Measurements from ENCODE around the gene TUBGCP3. TPM values are rescaled to one million over a fixed set of nuclear protein-coding genes. Genes with fewer than 3 reads are reported as not detected.

TUBGCP3 gene
- total and polyA plus RNA-seq, 2 donors from 2014 or later = 9.1 to 33.2 TPM

GRCh38 chr13:112562786-112563383 lies 25.1 kb downstream of the TUBGCP3 start:
- no peak overlapping the region for H3K4me3 ChIP-seq (ENCODE audit: low read length in 3 of 3)
- DNase-seq (peak in 1 of 5 donors; percentile 15), FAIRE-seq (no peak)
- no peaks in the 10 kb centered on the region for H3K9me3 ChIP-seq (ENCODE audit: control insufficient read depth in 2 of 3, insufficient read depth in 1 of 3, low read length in 3 of 3)
- intact Hi-C loops (cut with DNase I) = no loop called here
- H3K27ac ChIP-seq (ENCODE audit: low read depth in 2 of 2, low read length in 2 of 2) = peak overlapping the region; percentile 90 to 91
- H3K27me3 ChIP-seq (ENCODE audit: control insufficient read depth, insufficient read depth, low read length) = no peaks in the 10 kb centered on the region
- peaks cover 0 to 11% (median 5%) of the 10 kb centered on the region in 3 donors for H3K4me1 ChIP-seq (ENCODE audit: control insufficient read depth in 2 of 3, insufficient read depth in 2 of 3, low read depth in 1 of 3, low read length in 3 of 3)
- no peak for TF ChIP-seq CTCF (IDR thresholded peaks at IDR 0.05; ENCODE audit: borderline replicate concordance, extremely low read depth, insufficient read depth)
- peak overlapping the region in 1 of 3 donors; percentile 23 for H3K9ac ChIP-seq (ENCODE audit: low read length in 3 of 3)
- H3K36me3 ChIP-seq (ENCODE audit: control insufficient read depth in 2 of 3, insufficient read depth in 3 of 3, low read length in 3 of 3) = peaks cover 2 to 18% (median 18%) of the 10 kb centered on the region in 3 donors

GRCh38 chr13:112562254-112562653 lies 25.7 kb downstream of the TUBGCP3 start:
- no peak for DNase-seq
- Histone ChIP-seq H3K27ac (ENCODE audit: low read depth in 2 of 2, low read length in 2 of 2) (peak overlapping the region; percentile 90 to 91), H3K4me1 (ENCODE audit: control insufficient read depth in 2 of 3, insufficient read depth in 2 of 3, low read depth in 1 of 3, low read length in 3 of 3) (peaks cover 0 to 11% (median 5%) of the 10 kb centered on the region in 3 donors), H3K4me3 (ENCODE audit: low read length in 3 of 3) (no peak overlapping the region), H3K36me3 (ENCODE audit: control insufficient read depth in 2 of 3, insufficient read depth in 3 of 3, low read length in 3 of 3) (peaks cover 2 to 18% (median 17%) of the 10 kb centered on the region in 3 donors), H3K27me3 (ENCODE audit: control insufficient read depth, insufficient read depth, low read length) (no peaks in the 10 kb centered on the region), H3K9ac (ENCODE audit: low read length in 3 of 3) (peak overlapping the region in 1 of 3 donors; percentile 23), H3K9me3 (ENCODE audit: control insufficient read depth in 2 of 3, insufficient read depth in 1 of 3, low read length in 3 of 3) (no peaks in the 10 kb centered on the region)
- no peak for FAIRE-seq
- TF ChIP-seq CTCF (IDR thresholded peaks at IDR 0.05; ENCODE audit: borderline replicate concordance, extremely low read depth, insufficient read depth) = no peak
- intact Hi-C loops (cut with DNase I) = no loop called here

- Histone ChIP-seq H3K4me1 (ENCODE audit: control insufficient read depth in 2 of 3, insufficient read depth in 2 of 3, low read depth in 1 of 3, low read length in 3 of 3) (peaks cover 0 to 11% (median 5%) of the 10 kb centered on the region in 3 donors), H3K27ac (ENCODE audit: low read depth in 2 of 2, low read length in 2 of 2) (peak overlapping the region in 1 of 2 donors; percentile 90), H3K27me3 (ENCODE audit: control insufficient read depth, insufficient read depth, low read length) (no peaks in the 10 kb centered on the region), H3K4me3 (ENCODE audit: low read length in 3 of 3) (no peak overlapping the region), H3K9me3 (ENCODE audit: control insufficient read depth in 2 of 3, insufficient read depth in 1 of 3, low read length in 3 of 3) (no peaks in the 10 kb centered on the region), H3K9ac (ENCODE audit: low read length in 3 of 3) (no peak overlapping the region), H3K36me3 (ENCODE audit: control insufficient read depth in 2 of 3, insufficient read depth in 3 of 3, low read length in 3 of 3) (peaks cover 2 to 17% (median 13%) of the 10 kb centered on the region in 3 donors)
- no peak for TF ChIP-seq CTCF (IDR thresholded peaks at IDR 0.05; ENCODE audit: borderline replicate concordance, extremely low read depth, insufficient read depth)
- DNase-seq (no peak), FAIRE-seq (no peak)
- intact Hi-C loops (cut with DNase I) = no loop called here
Measured at GRCh38 chr13:112561478-112561877, 26.5 kb downstream of the TUBGCP3 start.
